GM12878 (cell line): ENCODE results near the gene PLP1. TPM values are rescaled to one million over a fixed set of nuclear protein-coding genes. Genes with fewer than 3 reads are reported as not detected.

Experiments used
- ATAC-seq: fragments of 200-7000 bp; cut with Tn5 transposase; 3 replicates; pipeline ENCODE4 v1.9.1; 2020; ENCODE audit warnings: mild to moderate bottlenecking, moderate library complexity
- BruUV-seq: library from RNA; stranded (reverse); fragments of 400-500 nt; replicated peaks from 2 replicates; lab custom pipeline; 2021; lab: Mats Ljungman, UMichigan
- CTCF ChIA-PET: fragments of 300-600 bp; sonication (Branson Sonifier 250); formaldehyde crosslinking; extraction: SDS; loops from one replicate; lab custom pipeline; 2021; ENCODE audit warnings: inconsistent platforms; lab: Yijun Ruan, JAX
- POLR2A ChIA-PET: fragments of 350-600 bp; formaldehyde crosslinking; extraction: SDS; loops from one replicate; lab custom pipeline; 2021; ENCODE audit warnings: inconsistent platforms; lab: Charles Lee
- RAD21 ChIA-PET: fragments of 300-600 bp; sonication (Branson Sonifier 250); formaldehyde crosslinking; loops from one replicate; lab custom pipeline; 2023; ENCODE audit warnings: antibody characterized with exemption; ENCODE audit not compliant: unreplicated experiment; lab: Charles Lee
- SMC1A ChIA-PET: fragments of 300-600 bp; sonication (Branson Sonifier 250); formaldehyde crosslinking; loops from one replicate; lab custom pipeline; 2023; ENCODE audit not compliant: unreplicated experiment, uncharacterized antibody; lab: Charles Lee
- DNase-seq: peaks from one replicate; pipeline ENCODE4 v3.0.0-alpha.2; 2011; ENCODE audit warnings: low read depth, low spot score
- FAIRE-seq: peaks from 3 replicates; lab custom pipeline; 2011; peaks lifted over from hg19 to GRCh38; lab: Jason Lieb, UNC
- H2AFZ ChIP-seq: 2 replicates; pipeline ENCODE4 v1.6.0; 2011; ENCODE audit warnings: low read depth, low read length, control low read depth; ENCODE audit not compliant: control insufficient read depth
- H3K27ac ChIP-seq: 2 replicates; pipeline ENCODE4 v1.5.1; 2011; ENCODE audit warnings: control low read depth; ENCODE audit not compliant: control insufficient read depth, insufficient read depth
- H3K27me3 ChIP-seq, 2 experiments: replicated peaks in 1 of 2; 2 replicates each; pipeline versions ENCODE4 v1.6.0 to v1.6.1; 2011; ENCODE audit warnings: low read length in 1 of 2; ENCODE audit not compliant: control insufficient read depth in 2 of 2, insufficient read depth in 2 of 2
- H3K36me3 ChIP-seq, 2 experiments: 2 replicates each; pipeline ENCODE4 v1.5.1; 2011; ENCODE audit warnings: low read length in 1 of 2; ENCODE audit not compliant: control insufficient read depth in 2 of 2, insufficient read depth in 2 of 2
- H3K4me1 ChIP-seq: 2 replicates; pipeline ENCODE4 v1.6.1; 2011; ENCODE audit warnings: mild to moderate bottlenecking, low read length, moderate library complexity, mixed read lengths; ENCODE audit not compliant: control insufficient read depth, insufficient read depth
- H3K4me2 ChIP-seq: 2 replicates; pipeline ENCODE4 v1.6.0; 2011; ENCODE audit warnings: control low read depth; ENCODE audit not compliant: control insufficient read depth, insufficient read depth
- H3K4me3 ChIP-seq: fragments of 200-600 bp; sonication (generic); 2 replicates; pipeline ENCODE4 v1.5.1; 2016
- H3K79me2 ChIP-seq: 2 replicates; pipeline ENCODE4 v1.6.0; 2011; ENCODE audit warnings: low read length; ENCODE audit not compliant: control insufficient read depth, insufficient read depth
- H3K9ac ChIP-seq: 2 replicates; pipeline ENCODE4 v1.8.0; 2011; ENCODE audit warnings: low read length, control low read depth, mixed read lengths; ENCODE audit not compliant: control insufficient read depth, insufficient read depth
- H3K9me3 ChIP-seq: replicated peaks from 3 replicates; pipeline ENCODE4 v1.5.1; 2011; ENCODE audit warnings: mild to moderate bottlenecking, low read length; ENCODE audit not compliant: control insufficient read depth, insufficient read depth
- H4K20me1 ChIP-seq: 2 replicates; pipeline ENCODE4 v1.6.0; 2011; ENCODE audit not compliant: control insufficient read depth, insufficient read depth
- ATF2 ChIP-seq: IDR thresholded peaks from 2 replicates; pipeline ENCODE4 v1.6.1; 2012; ENCODE audit warnings: low read length, inconsistent platforms
- BRCA1 ChIP-seq: IDR thresholded peaks from 2 replicates; pipeline ENCODE4 v1.6.1; 2011; ENCODE audit warnings: low read depth, low read length, improper control_type of control experiment
- CBFB ChIP-seq: IDR thresholded peaks from 2 replicates; pipeline ENCODE4 v1.6.1; 2016; ENCODE audit warnings: antibody characterized with exemption, low read depth
- EP300 ChIP-seq, 2 experiments: fragments of 150-350 bp in 1 of 2; IDR thresholded peaks; 2 replicates each; pipeline ENCODE4 v1.6.1; 2011 to 2012; ENCODE audit warnings: low read depth in 2 of 2, low read length in 2 of 2, borderline replicate concordance in 1 of 2, improper control_type of control experiment in 1 of 2, inconsistent platforms in 1 of 2; ENCODE audit not compliant: control insufficient read depth in 1 of 2
- FOXK2 ChIP-seq: fragments of 450-650 bp; IDR thresholded peaks from 2 replicates; pipeline ENCODE4 v1.6.1; 2017; ENCODE audit warnings: mild to moderate bottlenecking, moderate library complexity
- HDAC6 ChIP-seq: fragments of 200-600 bp; sonication (generic); IDR thresholded peaks from one replicate; pipeline ENCODE4 v1.8.0; 2017; ENCODE audit warnings: antibody characterized with exemption; ENCODE audit not compliant: unreplicated experiment
- IKZF1 ChIP-seq: fragments of 450-650 bp; conservative IDR thresholded peaks from 2 replicates; pipeline ENCODE4 v1.6.1; 2017; ENCODE audit warnings: antibody characterized with exemption, mild to moderate bottlenecking
- KLF5 ChIP-seq: fragments of 450-650 bp; IDR thresholded peaks from 2 replicates; pipeline ENCODE4 v1.6.1; 2014; ENCODE audit warnings: mild to moderate bottlenecking; ENCODE audit not compliant: partially characterized antibody
- NFXL1 ChIP-seq: fragments of 450-650 bp; IDR thresholded peaks from 2 replicates; pipeline ENCODE4 v1.6.1; 2017; ENCODE audit warnings: antibody characterized with exemption, mild to moderate bottlenecking, borderline replicate concordance
- NRF1 ChIP-seq: conservative IDR thresholded peaks from 2 replicates; pipeline ENCODE4 v1.6.1; 2011; ENCODE audit warnings: mild to moderate bottlenecking, low read depth, low read length, improper control_type of control experiment
- PAX5 ChIP-seq: IDR thresholded peaks from 2 replicates; pipeline ENCODE4 v1.6.1; 2011; ENCODE audit warnings: low read depth, low read length, borderline replicate concordance
- POLR2AphosphoS2 ChIP-seq: IDR thresholded peaks from 2 replicates; pipeline ENCODE4 v1.6.1; 2011; ENCODE audit warnings: low read depth, mild to moderate bottlenecking, low read length, improper control_type of control experiment, moderate library complexity
- RB1 ChIP-seq: fragments of 450-650 bp; formaldehyde crosslinking; IDR thresholded peaks from 2 replicates; pipeline ENCODE4 v1.6.1; 2017; ENCODE audit warnings: mild to moderate bottlenecking, borderline replicate concordance
- RELA ChIP-seq: fragments of 450-650 bp; IDR thresholded peaks from 2 replicates; pipeline ENCODE4 v1.8.0; 2014; ENCODE audit warnings: borderline replicate concordance; ENCODE audit not compliant: partially characterized antibody
- SMAD1 ChIP-seq: fragments of 450-650 bp; IDR thresholded peaks from 2 replicates; pipeline ENCODE4 v1.6.1; 2018; ENCODE audit warnings: mild to moderate bottlenecking, low read depth; ENCODE audit not compliant: partially characterized antibody
- SREBF2 ChIP-seq: IDR thresholded peaks from 2 replicates; pipeline ENCODE4 v1.6.1; 2012; ENCODE audit warnings: mild to moderate bottlenecking, low read length
- SRF ChIP-seq, 2 experiments: IDR thresholded peaks; 2 replicates each; pipeline ENCODE4 v1.6.1; 2011; ENCODE audit warnings: low read depth in 2 of 2, low read length in 2 of 2, mild to moderate bottlenecking in 1 of 2, moderate library complexity in 1 of 2
- SUPT20H ChIP-seq: IDR thresholded peaks from 2 replicates; pipeline ENCODE4 v1.6.1; 2011; ENCODE audit warnings: low read depth, mild to moderate bottlenecking, low read length, moderate library complexity, borderline replicate concordance; ENCODE audit not compliant: control insufficient read depth
- TARDBP ChIP-seq: IDR thresholded peaks from 2 replicates; pipeline ENCODE4 v1.6.1; 2016; ENCODE audit warnings: borderline replicate concordance
- TCF7 ChIP-seq: IDR thresholded peaks from 2 replicates; pipeline ENCODE4 v1.6.1; 2014; ENCODE audit warnings: antibody characterized with exemption, borderline replicate concordance
- USF1 ChIP-seq: IDR thresholded peaks from 2 replicates; pipeline ENCODE4 v1.6.1; 2011; ENCODE audit warnings: borderline replicate concordance, low read depth, mild to moderate bottlenecking, moderate library complexity, mixed read lengths, low read length; ENCODE audit not compliant: insufficient read depth; ENCODE audit errors: extremely low read length
- YY1 ChIP-seq: IDR thresholded peaks from 2 replicates; pipeline ENCODE4 v1.6.1; 2011; ENCODE audit warnings: low read depth, mild to moderate bottlenecking, low read length
- ZNF24 ChIP-seq: fragments of 450-650 bp; IDR thresholded peaks from 2 replicates; pipeline ENCODE4 v1.6.1; 2017; ENCODE audit warnings: antibody characterized with exemption, mild to moderate bottlenecking
- WGBS: methylation state at CpG from one replicate; pipeline ENCODE4 v1.1.6; 2016; ENCODE audit warnings: low lambda C conversion rate; ENCODE audit not compliant: insufficient replicate concordance, insufficient coverage; ENCODE audit errors: missing lambda C conversion rate; 5-methylcytosine and 5-hydroxymethylcytosine counted together
- in situ Hi-C: fragments of 300-500 bp; cut with MboI; formaldehyde crosslinking; loops from 9 replicates; pipeline ENCODE4 v1.14.3; 2018; ENCODE audit warnings: mixed read lengths
- intact Hi-C: fragments of 100-400 bp; cut with micrococcal nuclease; formaldehyde crosslinking; loops from one replicate; pipeline ENCODE4 v1.14.2; 2022; ENCODE audit not compliant: unreplicated experiment
- polyA plus RNA-seq, 11 experiments: library from polyadenylated mRNA; depleted of rRNA in 4 of 11; unstranded in 6 of 11; stranded (reverse) in 5 of 11; fragments of >200 nt; fragmentation: Nextera tagmentation in 4 of 11; fragmentation: Illumina TruSeq in 1 of 11; extraction: Ambion mirVana in 4 of 11; extraction: Trizol in 1 of 11; gene quantifications; 1 replicate in 1 of 11; 2 replicates in 10 of 11; pipeline versions ENCODE4 v1.2.1 to v1.2.3, GENCODE V29; 2011 to 2016; ENCODE audit warnings: inconsistent platforms in 2 of 11, missing spikeins in 2 of 11, low read depth in 1 of 11
- total RNA-seq, 4 experiments: library from RNA; depleted of rRNA in 3 of 4; stranded (reverse); fragments of >200 nt in 3 of 4; fragmentation: Illumina TruSeq in 1 of 4; extraction: Trizol in 1 of 4; gene quantifications; 2 replicates each; pipeline versions ENCODE4 v1.2.1 to v1.2.3, GENCODE V29; 2013 to 2021

Gene PLP1
- total and polyA plus RNA-seq, 10 of the 15 experiments (the other 5 are each of a cell fraction or from before 2014, with no cell fraction given), result not detected

- no peak for TF ChIP-seq KLF5
- no peak for TF ChIP-seq FOXK2
- TF ChIP-seq HDAC6, result no peak
Observed at GRCh38 chrX:103806862-103807474, 30.3 kb downstream of the PLP1 start (continued).

- 29% methylated on average over 3 of the region's 3 CpGs for WGBS
- ChIA-PET CTCF (interaction anchor here (1.0 to 2.6 kb wide), 7 partner anchors 8 to 326 kb away, joined by 3 to 8 read pairs (median 3); no protein-coding TSS in a partner anchor), POLR2A (no interaction called here), RAD21 (no interaction called here), SMC1A (no interaction called here)
- BruUV-seq, result no TSS peak
- no peaks in the 10 kb centered on the region for H3K79me2 ChIP-seq
- H3K36me3 ChIP-seq, result no peaks in the 10 kb centered on the region
- H3K27me3 ChIP-seq, result no peaks in the 10 kb centered on the region
- H3K4me1 ChIP-seq, result no peaks in the 10 kb centered on the region
- no peaks in the 10 kb centered on the region for H4K20me1 ChIP-seq
- intact Hi-C loops, result loop anchor here (10.0 kb wide), 1 partner anchor 467 kb away; no protein-coding TSS in a partner anchor
- ATAC-seq (no peak), FAIRE-seq (no peak), DNase-seq (no peak)
- TF ChIP-seq RELA (no peak), IKZF1 (no peak), RB1 (no peak), SMAD1 (no peak), BRCA1 (no peak), SREBF2 (no peak), POLR2AphosphoS2 (no peak), PAX5 (no peak), TCF7 (no peak), ZNF24 (no peak), NRF1 (no peak), EP300 (IDR thresholded peaks at IDR 0.05; ENCODE audit: borderline replicate concordance in 1 of 2, control insufficient read depth in 1 of 2, low read depth in 2 of 2, low read length in 2 of 2) (no peak), YY1 (no peak), TARDBP (no peak), SRF (IDR thresholded peaks at IDR 0.05; ENCODE audit: low read depth in 2 of 2, low read length in 2 of 2) (no peak), USF1 (no peak), SUPT20H (no peak), ATF2 (no peak), CBFB (no peak), NFXL1 (no peak)
- H3K9ac ChIP-seq, result no peak overlapping the region
- in situ Hi-C loops, result no loop called here
- H3K27ac ChIP-seq, result no peak overlapping the region
- no peak overlapping the region for H3K4me3 ChIP-seq
- no peak overlapping the region for H3K4me2 ChIP-seq
- no peak overlapping the region for H2AFZ ChIP-seq
- no peaks in the 10 kb centered on the region for H3K9me3 ChIP-seq
Observed at GRCh38 chrX:103811858-103812257, 35.2 kb downstream of the PLP1 start.
